Mammary epithelial cell (primary cell): Measurements from ENCODE around the gene PILRB.
"Not testable (repeated sequence)": the region's sequence is repeated elsewhere in the genome, so short reads cannot be mapped to it uniquely, and the experiment has no call there.

ENCODE experiments used
- EZH2 ChIP-seq: IDR thresholded peaks from 2 replicates; pipeline ENCODE4 v1.6.1; 2012; ENCODE audit warnings: low read length, inconsistent platforms, borderline replicate concordance
- TF ChIP-seq, protein P1 (sequence below), 2 donors: IDR thresholded peaks in 1 of 2; conservative IDR thresholded peaks in 1 of 2; 2 replicates each; pipeline ENCODE4 v1.5.1; 2011 to 2012; ENCODE audit warnings: inconsistent platforms in 2 of 2, low read length in 2 of 2, mild to moderate bottlenecking in 2 of 2, control low read depth in 1 of 2, low read depth in 1 of 2; ENCODE audit not compliant: insufficient read depth in 1 of 2; ENCODE audit errors: extremely low read depth in 1 of 2

DNA sequence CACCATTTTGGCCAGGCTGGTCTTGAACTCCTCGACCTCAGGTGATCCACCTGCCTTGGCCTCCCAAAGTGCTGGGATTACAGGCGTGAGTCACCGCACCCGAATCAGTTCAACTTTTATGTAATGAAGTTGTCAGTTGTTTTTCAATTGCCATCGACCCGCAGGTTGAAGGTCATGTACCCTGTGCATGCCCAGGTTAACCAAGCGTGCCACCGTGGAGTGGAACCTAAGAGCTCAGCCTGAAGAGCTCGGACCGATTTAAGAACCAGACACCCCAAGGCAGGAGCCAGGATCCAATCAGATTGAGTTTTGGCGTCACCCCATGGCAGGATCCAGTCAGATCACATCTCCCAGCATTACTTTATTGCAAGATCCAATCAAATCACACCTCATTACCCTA, 31.0 kb upstream of the PILRB start:
- TF ChIP-seq, protein P1, sequence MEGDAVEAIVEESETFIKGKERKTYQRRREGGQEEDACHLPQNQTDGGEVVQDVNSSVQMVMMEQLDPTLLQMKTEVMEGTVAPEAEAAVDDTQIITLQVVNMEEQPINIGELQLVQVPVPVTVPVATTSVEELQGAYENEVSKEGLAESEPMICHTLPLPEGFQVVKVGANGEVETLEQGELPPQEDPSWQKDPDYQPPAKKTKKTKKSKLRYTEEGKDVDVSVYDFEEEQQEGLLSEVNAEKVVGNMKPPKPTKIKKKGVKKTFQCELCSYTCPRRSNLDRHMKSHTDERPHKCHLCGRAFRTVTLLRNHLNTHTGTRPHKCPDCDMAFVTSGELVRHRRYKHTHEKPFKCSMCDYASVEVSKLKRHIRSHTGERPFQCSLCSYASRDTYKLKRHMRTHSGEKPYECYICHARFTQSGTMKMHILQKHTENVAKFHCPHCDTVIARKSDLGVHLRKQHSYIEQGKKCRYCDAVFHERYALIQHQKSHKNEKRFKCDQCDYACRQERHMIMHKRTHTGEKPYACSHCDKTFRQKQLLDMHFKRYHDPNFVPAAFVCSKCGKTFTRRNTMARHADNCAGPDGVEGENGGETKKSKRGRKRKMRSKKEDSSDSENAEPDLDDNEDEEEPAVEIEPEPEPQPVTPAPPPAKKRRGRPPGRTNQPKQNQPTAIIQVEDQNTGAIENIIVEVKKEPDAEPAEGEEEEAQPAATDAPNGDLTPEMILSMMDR (conservative IDR thresholded peaks at IDR 0.05 in 1 of 2, IDR thresholded peaks at IDR 0.05 in 1 of 2; ENCODE audit: extremely low read depth in 1 of 2, insufficient read depth in 1 of 2, low read depth in 1 of 2, low read length in 2 of 2), result not testable (repeated sequence)
- TF ChIP-seq EZH2, result not testable (repeated sequence)
